Mammary epithelial cell (primary cell): ENCODE data around the gene PSKH1.

Source experiments
- EZH2 ChIP-seq: IDR thresholded peaks from 2 replicates; pipeline ENCODE4 v1.6.1; 2012; ENCODE audit warnings: low read length, inconsistent platforms, borderline replicate concordance
- TF ChIP-seq, protein P1 (sequence below), 2 donors: IDR thresholded peaks in 1 of 2; conservative IDR thresholded peaks in 1 of 2; 2 replicates each; pipeline ENCODE4 v1.5.1; 2011 to 2012; ENCODE audit warnings: inconsistent platforms in 2 of 2, low read length in 2 of 2, mild to moderate bottlenecking in 2 of 2, control low read depth in 1 of 2, low read depth in 1 of 2; ENCODE audit not compliant: insufficient read depth in 1 of 2; ENCODE audit errors: extremely low read depth in 1 of 2

- TF ChIP-seq, protein P1, sequence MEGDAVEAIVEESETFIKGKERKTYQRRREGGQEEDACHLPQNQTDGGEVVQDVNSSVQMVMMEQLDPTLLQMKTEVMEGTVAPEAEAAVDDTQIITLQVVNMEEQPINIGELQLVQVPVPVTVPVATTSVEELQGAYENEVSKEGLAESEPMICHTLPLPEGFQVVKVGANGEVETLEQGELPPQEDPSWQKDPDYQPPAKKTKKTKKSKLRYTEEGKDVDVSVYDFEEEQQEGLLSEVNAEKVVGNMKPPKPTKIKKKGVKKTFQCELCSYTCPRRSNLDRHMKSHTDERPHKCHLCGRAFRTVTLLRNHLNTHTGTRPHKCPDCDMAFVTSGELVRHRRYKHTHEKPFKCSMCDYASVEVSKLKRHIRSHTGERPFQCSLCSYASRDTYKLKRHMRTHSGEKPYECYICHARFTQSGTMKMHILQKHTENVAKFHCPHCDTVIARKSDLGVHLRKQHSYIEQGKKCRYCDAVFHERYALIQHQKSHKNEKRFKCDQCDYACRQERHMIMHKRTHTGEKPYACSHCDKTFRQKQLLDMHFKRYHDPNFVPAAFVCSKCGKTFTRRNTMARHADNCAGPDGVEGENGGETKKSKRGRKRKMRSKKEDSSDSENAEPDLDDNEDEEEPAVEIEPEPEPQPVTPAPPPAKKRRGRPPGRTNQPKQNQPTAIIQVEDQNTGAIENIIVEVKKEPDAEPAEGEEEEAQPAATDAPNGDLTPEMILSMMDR (conservative IDR thresholded peaks at IDR 0.05 in 1 of 2, IDR thresholded peaks at IDR 0.05 in 1 of 2; ENCODE audit: extremely low read depth in 1 of 2, insufficient read depth in 1 of 2, low read depth in 1 of 2, low read length in 2 of 2): no peak
- TF ChIP-seq EZH2: no peak
Observed at GRCh38 chr16:67917140-67917851, 24.2 kb downstream of the PSKH1 start.
